Heart left ventricle (tissue), 13 donors: Measurements from ENCODE around the gene SHMT2.

ENCODE experiments used
- POLR2A ChIP-seq, 2 donors: fragments of 450-650 bp; IDR thresholded peaks; one replicate each; pipeline ENCODE4 v1.6.1; 2017; ENCODE audit warnings: antibody characterized with exemption in 2 of 2, mild to moderate bottlenecking in 2 of 2, moderate library complexity in 2 of 2
- TF ChIP-seq, protein P1 (sequence below), 12 donors: fragments of 200-600 bp; sonication (generic) in 4 of 12; IDR thresholded peaks; one replicate each; pipeline versions ENCODE4 v1.5.0 to v1.8.0; 2018 to 2022; ENCODE audit warnings: antibody characterized with exemption in 12 of 12, mild to moderate bottlenecking in 5 of 12
- donor health status: ischemic (EF 13 %, LVEDD 7.1; RV severe dilation, severe dysfunction).
- donor health status: DM: no; HTN: yes; CAD: no.
- donor health status: DM: no; HTN: no; CAD: no.
- donor health status: ischemic (EF 25% LVEDD 6.9; RV normal size, moderate dysfunction).
- donor health status: ischemic (EF 25% LVEDD 5.7; RV mildly dilated, moderate dysfunction).
- donor health status: ischemic (EF 35%, LVEDD 5.7; RV mildly dilated, moderate dysfunction).
- donor health status: nonischemic (EF 11% LVEDD 7.7; RV severe dilation, severe dysfunction).
- donor health status: DM: yes; HTN: yes; CAD: no.
- donor health status: PGD.
- donor health status: ischemic (EF 29% LVEDD 5.4; RV normal size, mild dysfunction).
- donor health status: nonischemic (EF 23%, LVEDD 6.1; RV moderate dilation, normal function).

- TF ChIP-seq, protein P1, sequence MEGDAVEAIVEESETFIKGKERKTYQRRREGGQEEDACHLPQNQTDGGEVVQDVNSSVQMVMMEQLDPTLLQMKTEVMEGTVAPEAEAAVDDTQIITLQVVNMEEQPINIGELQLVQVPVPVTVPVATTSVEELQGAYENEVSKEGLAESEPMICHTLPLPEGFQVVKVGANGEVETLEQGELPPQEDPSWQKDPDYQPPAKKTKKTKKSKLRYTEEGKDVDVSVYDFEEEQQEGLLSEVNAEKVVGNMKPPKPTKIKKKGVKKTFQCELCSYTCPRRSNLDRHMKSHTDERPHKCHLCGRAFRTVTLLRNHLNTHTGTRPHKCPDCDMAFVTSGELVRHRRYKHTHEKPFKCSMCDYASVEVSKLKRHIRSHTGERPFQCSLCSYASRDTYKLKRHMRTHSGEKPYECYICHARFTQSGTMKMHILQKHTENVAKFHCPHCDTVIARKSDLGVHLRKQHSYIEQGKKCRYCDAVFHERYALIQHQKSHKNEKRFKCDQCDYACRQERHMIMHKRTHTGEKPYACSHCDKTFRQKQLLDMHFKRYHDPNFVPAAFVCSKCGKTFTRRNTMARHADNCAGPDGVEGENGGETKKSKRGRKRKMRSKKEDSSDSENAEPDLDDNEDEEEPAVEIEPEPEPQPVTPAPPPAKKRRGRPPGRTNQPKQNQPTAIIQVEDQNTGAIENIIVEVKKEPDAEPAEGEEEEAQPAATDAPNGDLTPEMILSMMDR (IDR thresholded peaks at IDR 0.05) = no peak
- no peak for TF ChIP-seq POLR2A (IDR thresholded peaks at IDR 0.05)
Observed at GRCh38 chr12:57233357-57234232, 4.1 kb downstream of the SHMT2 start.
